SW 1271 (cell line): ENCODE results near the gene OR14J1.
"Not testable (repeated sequence)": the region's sequence is repeated elsewhere in the genome, so short reads cannot be mapped to it uniquely, and the experiment has no call there.

Experiments used
- DNase-seq, 2 experiments: peaks; one replicate each; lab custom pipeline; 2025; lab: John Stamatoyannopoulos, UW

The OR14J1 gene, protein sequence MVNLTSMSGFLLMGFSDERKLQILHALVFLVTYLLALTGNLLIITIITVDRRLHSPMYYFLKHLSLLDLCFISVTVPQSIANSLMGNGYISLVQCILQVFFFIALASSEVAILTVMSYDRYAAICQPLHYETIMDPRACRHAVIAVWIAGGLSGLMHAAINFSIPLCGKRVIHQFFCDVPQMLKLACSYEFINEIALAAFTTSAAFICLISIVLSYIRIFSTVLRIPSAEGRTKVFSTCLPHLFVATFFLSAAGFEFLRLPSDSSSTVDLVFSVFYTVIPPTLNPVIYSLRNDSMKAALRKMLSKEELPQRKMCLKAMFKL

DNA sequence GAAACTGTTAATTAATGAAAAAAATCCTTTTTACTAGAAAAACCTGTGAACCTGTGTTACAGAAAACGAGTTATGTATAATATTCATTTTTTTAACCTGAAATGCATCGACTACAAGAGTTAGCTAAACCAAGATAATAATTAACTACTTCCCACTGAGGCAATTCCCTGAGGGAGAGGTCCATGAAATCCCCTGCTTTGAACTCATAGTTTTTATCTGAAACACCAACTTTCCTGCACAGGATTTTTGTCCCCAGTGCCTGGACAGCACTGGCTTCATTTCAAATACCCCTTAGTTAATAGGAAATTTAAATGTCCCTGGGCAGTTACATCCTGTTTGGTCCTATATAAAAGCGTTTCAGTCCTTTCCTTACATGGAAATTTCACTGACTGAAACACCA, at the start of gene OR14J1:
Gene OR14J1 (plus strand): TSS at position 386 of the 400 bp plus-strand sequence. CDS start 4,989 bp downstream, outside the sequence.
- DNase-seq, result no peak

DNA sequence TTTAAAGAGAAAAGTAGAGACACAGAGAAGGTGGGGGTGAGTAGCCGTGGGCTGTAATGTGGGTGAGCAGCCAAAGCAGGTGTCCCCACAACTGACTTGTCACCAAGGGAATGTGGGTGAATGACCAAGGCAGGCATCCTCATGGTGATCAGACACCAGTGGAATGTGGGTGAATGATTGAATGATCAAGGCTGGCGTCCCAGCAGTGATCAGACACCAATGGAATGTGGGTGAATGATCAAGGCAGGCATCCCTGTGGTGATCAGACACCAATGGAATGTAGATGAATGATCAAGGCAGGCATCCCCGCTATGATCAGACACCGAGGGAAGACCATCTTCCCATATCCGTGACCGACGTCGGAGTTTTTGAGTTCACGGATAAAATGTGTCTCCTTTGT, 49.8 kb upstream of the OR14J1 start:
- no peak for DNase-seq

DNA sequence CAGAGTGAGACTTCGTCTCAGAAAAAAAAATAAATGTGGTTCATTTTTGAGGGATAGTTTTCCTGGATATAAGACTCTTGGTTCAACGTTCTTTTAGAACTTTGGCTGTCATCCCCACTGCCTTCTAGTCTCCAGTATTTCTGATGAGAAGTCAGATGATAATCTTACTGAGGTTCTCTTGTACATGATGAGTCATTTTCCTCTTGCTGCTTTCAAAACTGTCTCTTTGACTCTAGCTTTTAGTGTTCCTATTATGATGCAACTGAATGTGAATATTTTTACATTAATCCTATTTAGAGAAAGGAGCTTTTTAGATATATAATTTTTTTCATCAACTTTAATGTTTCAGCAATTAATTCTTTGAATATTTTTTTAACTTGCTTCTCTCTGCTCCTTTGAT, 46.0 kb upstream of the OR14J1 start:
- DNase-seq, result no peak

DNA sequence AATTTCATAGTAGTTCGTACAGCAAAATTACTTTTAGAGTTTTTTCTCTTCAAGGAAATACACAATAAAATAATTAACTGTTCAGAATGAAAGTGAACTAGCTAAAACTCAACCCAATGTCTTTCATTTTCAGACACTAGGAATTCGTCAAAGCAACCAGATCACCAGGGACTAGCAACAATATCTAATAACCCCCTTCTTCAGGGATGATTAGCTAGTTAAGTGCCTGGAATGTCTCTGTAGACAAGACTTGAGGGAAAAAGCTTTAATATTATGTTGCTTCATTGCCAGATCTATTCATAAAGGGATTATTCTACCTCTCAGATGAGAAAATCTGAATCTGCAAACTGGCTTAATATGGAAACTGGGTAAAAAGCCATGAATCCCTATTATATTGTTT, 41.8 kb upstream of the OR14J1 start:
- no peak for DNase-seq

DNA sequence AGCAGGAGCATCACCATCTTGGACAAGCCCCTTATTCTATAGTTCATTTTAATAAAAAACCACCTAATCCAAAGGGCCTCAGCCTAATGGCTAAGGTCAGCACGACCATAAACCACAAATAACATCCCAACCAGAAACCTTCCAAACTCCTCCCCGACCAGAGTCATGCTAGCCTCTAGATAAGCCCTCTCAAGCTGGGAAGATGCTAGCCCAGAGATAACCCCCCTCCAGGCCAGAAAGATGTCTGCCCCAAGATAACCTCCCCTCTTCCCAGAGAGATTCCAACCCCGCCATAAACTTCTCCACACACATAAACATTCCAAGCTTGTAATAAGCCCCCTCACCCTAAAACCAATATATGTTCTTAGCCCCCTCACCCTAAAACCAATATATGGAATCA, 38.5 kb upstream of the OR14J1 start:
- DNase-seq, result no peak

DNA sequence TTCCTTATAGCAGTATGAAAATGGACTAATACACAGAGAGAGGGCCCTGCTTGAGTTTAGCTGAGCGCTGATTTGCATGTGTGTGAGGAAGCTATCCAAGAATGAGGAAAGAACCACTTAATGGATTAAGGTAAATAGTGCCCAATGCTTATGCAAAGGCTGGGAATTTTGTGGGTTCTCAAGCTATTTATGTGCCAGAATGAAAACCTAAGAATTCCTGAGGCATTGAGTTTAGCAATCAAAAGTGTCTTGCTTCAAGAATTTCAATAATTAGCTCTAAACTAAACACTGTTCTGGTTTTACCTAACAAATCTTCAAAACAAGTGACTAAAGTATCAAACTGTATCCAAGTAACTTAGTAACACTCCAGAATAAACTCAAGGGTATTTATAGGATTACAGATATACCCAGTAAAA, 7.0 kb upstream of the OR14J1 start:
- no peak for DNase-seq

DNA sequence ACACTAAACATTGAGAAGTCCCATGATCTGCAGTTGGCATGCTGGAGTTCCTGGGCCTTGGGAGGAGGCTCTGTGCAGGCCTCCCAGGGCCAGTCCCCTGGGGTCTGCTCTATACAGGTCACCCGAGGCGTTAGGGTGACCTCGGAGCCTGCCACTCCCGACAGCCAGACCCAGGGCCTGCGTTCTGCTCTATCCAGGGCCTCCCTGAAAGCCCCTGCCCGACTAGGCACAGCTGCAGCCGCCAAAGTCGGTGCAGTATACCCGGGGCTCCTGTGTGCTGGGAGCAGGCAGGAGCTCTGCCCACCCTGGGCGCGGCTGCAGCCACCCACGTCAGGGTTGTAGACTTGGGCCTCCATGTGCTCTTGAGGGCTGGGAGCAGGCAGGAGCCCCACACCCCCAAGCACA, 6.3 kb upstream of the OR14J1 start:
- no peak for DNase-seq

DNA sequence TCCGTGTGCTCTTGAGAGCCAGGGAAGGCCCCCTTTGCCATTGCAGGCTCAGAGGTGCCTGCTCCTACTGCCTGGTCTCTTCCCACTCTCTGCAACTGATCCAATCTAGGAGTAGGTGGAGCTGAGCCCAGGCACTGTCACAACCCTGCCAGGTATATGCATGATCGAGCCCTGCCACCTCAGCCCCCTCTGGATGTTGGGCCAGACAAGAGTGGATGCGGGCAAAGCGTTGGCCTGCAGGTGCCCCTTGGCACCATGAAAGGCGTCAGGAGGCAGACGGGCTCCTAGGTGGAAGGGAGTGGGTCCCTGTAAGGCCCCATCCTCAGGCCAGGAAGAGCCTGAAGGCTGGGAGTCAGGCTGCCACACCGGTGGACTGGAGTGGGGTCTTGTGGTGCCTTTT, 5.9 kb upstream of the OR14J1 start:
- DNase-seq, result no peak

DNA sequence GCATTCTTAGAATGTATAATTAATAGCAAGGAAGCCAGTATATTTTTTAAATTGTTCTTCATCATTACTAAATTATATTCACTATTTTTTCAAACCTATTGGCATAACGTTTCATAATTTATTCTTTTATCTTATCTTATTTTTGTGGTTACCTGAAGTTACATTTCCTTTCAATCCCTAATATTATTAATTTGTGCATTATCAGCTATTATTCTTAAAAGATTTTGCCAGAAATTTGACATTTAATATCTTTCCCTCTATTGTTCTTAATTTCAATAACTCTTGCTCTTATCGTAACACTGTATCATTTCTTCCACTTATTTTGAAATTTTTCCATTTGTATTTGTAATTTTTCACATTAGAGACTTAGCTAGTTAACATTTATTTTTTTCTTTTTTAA, 18.4 kb downstream of the OR14J1 start:
- DNase-seq, result no peak

DNA sequence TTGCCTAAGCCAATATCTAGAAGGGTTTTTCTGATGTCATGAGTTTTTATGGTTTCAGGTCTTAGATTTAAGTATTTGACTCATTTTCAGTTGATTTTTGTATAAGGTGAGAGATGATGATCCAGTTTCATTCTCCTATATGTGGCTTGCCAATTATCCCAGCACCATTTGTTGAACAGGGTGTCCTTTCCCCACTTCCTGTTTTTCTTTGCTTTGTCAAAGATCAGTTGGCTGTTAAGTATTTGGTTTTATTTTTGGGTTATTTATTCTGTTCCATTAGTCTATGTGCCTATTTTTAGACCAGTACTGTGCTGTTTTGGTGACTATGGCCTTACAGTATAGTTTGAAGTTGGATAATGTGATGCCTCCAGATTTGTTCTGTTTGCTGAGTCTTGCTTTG, 21.8 kb downstream of the OR14J1 start:
- not testable (repeated sequence) for DNase-seq

DNA sequence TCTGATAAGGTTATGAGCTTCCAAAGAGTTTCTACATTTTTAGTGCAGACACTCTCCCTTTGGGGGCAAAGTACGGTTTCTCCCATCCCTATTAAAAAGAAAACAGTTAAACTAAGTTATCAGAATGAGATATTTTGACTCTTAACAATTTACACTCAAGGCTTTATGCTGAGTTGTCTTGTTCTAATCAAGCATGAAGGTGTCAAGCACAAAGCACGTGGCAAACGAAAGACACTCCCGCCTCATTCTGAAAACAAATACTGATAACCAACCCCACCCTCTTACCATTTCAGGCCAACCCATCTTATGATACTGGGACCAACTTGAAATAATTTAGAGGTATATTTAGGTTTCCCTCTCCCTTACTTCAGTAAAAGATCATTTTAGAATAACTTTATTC, 24.3 kb downstream of the OR14J1 start:
- no peak for DNase-seq

DNA sequence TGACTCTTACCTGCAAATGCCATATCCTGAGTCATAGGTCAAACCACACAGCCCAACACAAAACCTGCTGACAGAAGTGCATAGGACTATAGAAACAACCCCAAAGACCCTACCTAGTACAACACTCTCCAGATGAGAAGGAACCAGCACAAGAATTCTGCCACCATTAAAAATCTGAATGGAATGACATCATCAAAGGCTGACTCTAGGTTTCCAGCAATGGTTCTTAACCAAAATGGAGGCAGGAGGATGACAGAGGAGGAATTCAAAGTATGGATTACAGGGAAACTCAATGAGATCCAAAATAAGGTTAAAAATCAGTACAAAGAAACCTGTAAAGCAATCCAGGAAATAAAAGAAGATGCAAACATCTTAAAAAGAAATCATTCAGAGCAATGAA, 31.2 kb downstream of the OR14J1 start:
- DNase-seq, result no peak

DNA sequence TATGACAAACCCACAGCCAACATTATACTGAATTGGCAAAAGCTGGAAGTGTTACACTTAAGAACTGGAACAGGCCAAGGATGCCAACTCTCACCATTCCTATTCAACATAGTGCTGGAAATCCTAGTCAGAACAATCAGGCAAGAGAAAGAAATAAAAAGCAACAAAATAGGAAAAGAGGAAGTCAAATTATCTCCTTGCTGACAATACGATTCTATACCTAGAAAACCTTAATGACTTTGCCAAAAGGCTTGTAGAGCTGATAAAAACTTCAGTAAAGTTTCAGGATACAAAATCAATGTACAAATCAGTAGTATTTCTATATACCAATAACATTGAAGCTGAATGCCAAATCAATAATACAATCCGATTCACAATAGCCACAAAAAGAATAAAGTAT, 34.8 kb downstream of the OR14J1 start:
- no peak for DNase-seq

DNA sequence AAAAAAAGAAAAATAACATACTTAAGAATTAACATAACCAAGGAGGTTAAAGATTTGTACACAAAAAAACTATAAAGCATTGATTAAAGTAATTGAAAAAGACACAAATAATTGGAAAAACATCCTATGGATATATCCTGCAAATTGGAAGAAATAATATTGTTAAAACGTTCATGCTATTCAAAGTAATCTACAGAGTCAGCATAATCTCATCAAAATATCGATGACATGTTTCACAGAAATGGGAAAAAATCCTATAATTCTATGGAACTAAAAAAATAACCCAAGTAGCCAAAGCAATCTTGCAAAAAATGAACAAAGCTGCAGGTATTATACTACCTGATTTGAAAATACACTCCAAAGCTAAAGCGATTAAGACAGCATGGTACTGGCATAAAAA, 43.9 kb downstream of the OR14J1 start:
- no peak for DNase-seq

DNA sequence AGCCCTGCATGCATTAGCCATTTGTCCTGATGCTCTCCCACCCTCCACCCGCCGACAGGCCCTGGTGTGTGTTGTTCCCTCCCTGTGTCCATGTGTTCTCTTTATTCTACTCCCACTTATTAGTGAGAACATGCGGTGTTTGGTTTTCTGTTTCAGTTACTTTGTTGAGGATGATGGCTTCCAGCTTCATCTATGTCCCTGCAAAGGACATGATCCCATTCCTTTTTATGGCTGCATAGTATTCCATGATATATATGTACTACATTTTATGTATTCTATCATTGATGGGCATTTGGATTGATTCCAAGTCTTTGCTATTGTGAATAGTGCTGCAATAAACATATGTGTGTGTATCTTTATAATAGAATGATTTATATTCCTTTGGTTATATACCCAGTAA, 47.8 kb downstream of the OR14J1 start:
- DNase-seq, result not testable (repeated sequence)

DNA sequence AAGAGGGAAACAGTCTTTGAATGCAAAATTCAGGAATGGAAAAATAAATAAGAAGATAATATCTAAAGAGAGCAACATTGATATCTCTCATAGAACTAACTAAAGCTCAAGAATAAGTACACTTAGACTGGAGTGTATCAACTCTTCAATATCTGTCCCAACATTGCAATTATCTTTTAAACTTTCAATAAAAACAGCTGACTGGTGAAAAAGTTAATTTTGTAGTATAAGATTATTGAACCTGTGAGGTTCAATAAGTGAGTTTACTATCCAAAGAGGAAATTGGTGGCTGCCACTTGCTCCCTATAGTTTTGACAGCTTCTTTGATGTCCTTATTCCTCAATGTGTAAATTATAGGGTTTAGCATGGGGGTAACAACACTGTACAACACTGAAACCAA, 53.5 kb downstream of the OR14J1 start:
- no peak for DNase-seq

DNA sequence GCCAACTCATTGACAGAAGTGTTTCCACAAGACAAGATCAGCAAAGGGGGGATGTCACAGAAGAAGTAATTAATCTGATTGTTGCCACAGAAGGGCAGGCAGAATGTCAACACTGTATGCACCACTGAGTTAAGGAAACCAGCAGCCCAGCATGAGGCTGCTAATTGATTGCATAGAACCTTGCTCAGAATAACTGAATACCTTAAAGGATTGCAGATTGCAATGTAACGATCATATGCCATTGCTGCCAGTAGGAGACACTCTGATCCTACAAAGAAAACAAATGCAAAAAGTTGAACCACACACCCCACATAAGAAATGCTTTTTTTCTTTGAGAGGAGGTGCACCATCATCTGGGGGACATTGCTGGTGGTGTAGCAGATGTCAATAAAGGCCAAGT, 54.1 kb downstream of the OR14J1 start:
- no peak for DNase-seq
